H1 (cell line): ENCODE results near the gene CMKLR1. TPM values are rescaled to one million over a fixed set of nuclear protein-coding genes. Genes with fewer than 3 reads are reported as not detected.

Experiments used
- CREB1 ChIP-seq: IDR thresholded peaks from 2 replicates; pipeline ENCODE4 v1.6.1; 2012; ENCODE audit warnings: inconsistent platforms
- EP300 ChIP-seq, 2 experiments: IDR thresholded peaks; 1 replicate in 1 of 2; 2 replicates in 1 of 2; pipeline ENCODE4 v1.6.1; 2011 to 2012; ENCODE audit warnings: low read depth in 2 of 2, low read length in 2 of 2, mild to moderate bottlenecking in 2 of 2, borderline replicate concordance in 1 of 2, inconsistent platforms in 1 of 2, moderate library complexity in 1 of 2
- HDAC2 ChIP-seq, 2 experiments: fragments of 300-600 bp in 1 of 2; sonication (generic) in 1 of 2; IDR thresholded peaks; 2 replicates each; pipeline ENCODE4 v1.6.1; 2011 to 2012; ENCODE audit warnings: low read depth in 2 of 2, low read length in 2 of 2, mild to moderate bottlenecking in 2 of 2, moderate library complexity in 2 of 2, borderline replicate concordance in 1 of 2, inconsistent platforms in 1 of 2
- KDM5A ChIP-seq: fragments of 200-600 bp; IDR thresholded peaks from 2 replicates; pipeline ENCODE4 v1.7.1; 2012; ENCODE audit warnings: mild to moderate bottlenecking, low read length, inconsistent platforms, mixed read lengths
- MAFK ChIP-seq: IDR thresholded peaks from 2 replicates; pipeline ENCODE4 v1.6.1; 2012; ENCODE audit warnings: low read depth, mild to moderate bottlenecking, improper control_type of control experiment, low read length
- polyA plus RNA-seq, 7 experiments: library from polyadenylated mRNA; depleted of rRNA in 3 of 7; stranded (reverse) in 5 of 7; unstranded in 2 of 7; fragments of >200 nt in 5 of 7; fragments of 200-250 nt in 2 of 7; gene quantifications; 1 replicate in 5 of 7; 2 replicates in 1 of 7; 4 replicates in 1 of 7; pipeline versions ENCODE4 v1.2.1 to v1.2.3, GENCODE V29; 2011 to 2013; ENCODE audit warnings: missing spikeins in 2 of 7, mixed read lengths in 2 of 7
- total RNA-seq: library from RNA; stranded (reverse); fragmentation: NEBNext Ultra II Directional; extraction: Animal tissue kit (Norgen Biotek cat#: 25700); gene quantifications from 2 replicates; pipeline ENCODE4 v1.2.1, GENCODE V29; 2021
- TF ChIP-seq, protein P1 (sequence below): fragments of 300-600 bp; sonication (generic); IDR thresholded peaks from 2 replicates; pipeline ENCODE4 v1.7.1; 2012; ENCODE audit warnings: low read length, moderate library complexity, mild to moderate bottlenecking, inconsistent platforms; ENCODE audit not compliant: insufficient replicate concordance
- TF ChIP-seq, protein P2 (sequence below): IDR thresholded peaks from 2 replicates; pipeline ENCODE4 v1.6.1; 2012; ENCODE audit warnings: inconsistent platforms

The CMKLR1 gene
- total and polyA plus RNA-seq, 2 of the 8 experiments (the other 6 are each of a cell fraction or from before 2014, with no cell fraction given) = 2.1 to 2.8 TPM

GRCh38 chr12:108341854-108342847, 3.0 kb upstream of the CMKLR1 start (continued):
- TF ChIP-seq, protein P1, sequence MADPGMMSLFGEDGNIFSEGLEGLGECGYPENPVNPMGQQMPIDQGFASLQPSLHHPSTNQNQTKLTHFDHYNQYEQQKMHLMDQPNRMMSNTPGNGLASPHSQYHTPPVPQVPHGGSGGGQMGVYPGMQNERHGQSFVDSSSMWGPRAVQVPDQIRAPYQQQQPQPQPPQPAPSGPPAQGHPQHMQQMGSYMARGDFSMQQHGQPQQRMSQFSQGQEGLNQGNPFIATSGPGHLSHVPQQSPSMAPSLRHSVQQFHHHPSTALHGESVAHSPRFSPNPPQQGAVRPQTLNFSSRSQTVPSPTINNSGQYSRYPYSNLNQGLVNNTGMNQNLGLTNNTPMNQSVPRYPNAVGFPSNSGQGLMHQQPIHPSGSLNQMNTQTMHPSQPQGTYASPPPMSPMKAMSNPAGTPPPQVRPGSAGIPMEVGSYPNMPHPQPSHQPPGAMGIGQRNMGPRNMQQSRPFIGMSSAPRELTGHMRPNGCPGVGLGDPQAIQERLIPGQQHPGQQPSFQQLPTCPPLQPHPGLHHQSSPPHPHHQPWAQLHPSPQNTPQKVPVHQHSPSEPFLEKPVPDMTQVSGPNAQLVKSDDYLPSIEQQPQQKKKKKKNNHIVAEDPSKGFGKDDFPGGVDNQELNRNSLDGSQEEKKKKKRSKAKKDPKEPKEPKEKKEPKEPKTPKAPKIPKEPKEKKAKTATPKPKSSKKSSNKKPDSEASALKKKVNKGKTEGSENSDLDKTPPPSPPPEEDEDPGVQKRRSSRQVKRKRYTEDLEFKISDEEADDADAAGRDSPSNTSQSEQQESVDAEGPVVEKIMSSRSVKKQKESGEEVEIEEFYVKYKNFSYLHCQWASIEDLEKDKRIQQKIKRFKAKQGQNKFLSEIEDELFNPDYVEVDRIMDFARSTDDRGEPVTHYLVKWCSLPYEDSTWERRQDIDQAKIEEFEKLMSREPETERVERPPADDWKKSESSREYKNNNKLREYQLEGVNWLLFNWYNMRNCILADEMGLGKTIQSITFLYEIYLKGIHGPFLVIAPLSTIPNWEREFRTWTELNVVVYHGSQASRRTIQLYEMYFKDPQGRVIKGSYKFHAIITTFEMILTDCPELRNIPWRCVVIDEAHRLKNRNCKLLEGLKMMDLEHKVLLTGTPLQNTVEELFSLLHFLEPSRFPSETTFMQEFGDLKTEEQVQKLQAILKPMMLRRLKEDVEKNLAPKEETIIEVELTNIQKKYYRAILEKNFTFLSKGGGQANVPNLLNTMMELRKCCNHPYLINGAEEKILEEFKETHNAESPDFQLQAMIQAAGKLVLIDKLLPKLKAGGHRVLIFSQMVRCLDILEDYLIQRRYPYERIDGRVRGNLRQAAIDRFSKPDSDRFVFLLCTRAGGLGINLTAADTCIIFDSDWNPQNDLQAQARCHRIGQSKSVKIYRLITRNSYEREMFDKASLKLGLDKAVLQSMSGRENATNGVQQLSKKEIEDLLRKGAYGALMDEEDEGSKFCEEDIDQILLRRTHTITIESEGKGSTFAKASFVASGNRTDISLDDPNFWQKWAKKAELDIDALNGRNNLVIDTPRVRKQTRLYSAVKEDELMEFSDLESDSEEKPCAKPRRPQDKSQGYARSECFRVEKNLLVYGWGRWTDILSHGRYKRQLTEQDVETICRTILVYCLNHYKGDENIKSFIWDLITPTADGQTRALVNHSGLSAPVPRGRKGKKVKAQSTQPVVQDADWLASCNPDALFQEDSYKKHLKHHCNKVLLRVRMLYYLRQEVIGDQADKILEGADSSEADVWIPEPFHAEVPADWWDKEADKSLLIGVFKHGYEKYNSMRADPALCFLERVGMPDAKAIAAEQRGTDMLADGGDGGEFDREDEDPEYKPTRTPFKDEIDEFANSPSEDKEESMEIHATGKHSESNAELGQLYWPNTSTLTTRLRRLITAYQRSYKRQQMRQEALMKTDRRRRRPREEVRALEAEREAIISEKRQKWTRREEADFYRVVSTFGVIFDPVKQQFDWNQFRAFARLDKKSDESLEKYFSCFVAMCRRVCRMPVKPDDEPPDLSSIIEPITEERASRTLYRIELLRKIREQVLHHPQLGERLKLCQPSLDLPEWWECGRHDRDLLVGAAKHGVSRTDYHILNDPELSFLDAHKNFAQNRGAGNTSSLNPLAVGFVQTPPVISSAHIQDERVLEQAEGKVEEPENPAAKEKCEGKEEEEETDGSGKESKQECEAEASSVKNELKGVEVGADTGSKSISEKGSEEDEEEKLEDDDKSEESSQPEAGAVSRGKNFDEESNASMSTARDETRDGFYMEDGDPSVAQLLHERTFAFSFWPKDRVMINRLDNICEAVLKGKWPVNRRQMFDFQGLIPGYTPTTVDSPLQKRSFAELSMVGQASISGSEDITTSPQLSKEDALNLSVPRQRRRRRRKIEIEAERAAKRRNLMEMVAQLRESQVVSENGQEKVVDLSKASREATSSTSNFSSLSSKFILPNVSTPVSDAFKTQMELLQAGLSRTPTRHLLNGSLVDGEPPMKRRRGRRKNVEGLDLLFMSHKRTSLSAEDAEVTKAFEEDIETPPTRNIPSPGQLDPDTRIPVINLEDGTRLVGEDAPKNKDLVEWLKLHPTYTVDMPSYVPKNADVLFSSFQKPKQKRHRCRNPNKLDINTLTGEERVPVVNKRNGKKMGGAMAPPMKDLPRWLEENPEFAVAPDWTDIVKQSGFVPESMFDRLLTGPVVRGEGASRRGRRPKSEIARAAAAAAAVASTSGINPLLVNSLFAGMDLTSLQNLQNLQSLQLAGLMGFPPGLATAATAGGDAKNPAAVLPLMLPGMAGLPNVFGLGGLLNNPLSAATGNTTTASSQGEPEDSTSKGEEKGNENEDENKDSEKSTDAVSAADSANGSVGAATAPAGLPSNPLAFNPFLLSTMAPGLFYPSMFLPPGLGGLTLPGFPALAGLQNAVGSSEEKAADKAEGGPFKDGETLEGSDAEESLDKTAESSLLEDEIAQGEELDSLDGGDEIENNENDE = no peak
- TF ChIP-seq, protein P2, sequence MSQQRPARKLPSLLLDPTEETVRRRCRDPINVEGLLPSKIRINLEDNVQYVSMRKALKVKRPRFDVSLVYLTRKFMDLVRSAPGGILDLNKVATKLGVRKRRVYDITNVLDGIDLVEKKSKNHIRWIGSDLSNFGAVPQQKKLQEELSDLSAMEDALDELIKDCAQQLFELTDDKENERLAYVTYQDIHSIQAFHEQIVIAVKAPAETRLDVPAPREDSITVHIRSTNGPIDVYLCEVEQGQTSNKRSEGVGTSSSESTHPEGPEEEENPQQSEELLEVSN = no peak
- TF ChIP-seq KDM5A (no peak), HDAC2 (IDR thresholded peaks at IDR 0.05; ENCODE audit: borderline replicate concordance in 1 of 2, low read depth in 2 of 2, low read length in 2 of 2) (no peak), MAFK (no peak), EP300 (IDR thresholded peaks at IDR 0.05; ENCODE audit: borderline replicate concordance in 1 of 2, low read depth in 2 of 2, low read length in 2 of 2) (no peak), CREB1 (no peak)
